ENCODE measurements around the gene BMPR2. TPM values are rescaled to one million over a fixed set of nuclear protein-coding genes. Genes with fewer than 3 reads are reported as not detected.
"Not testable (repeated sequence)": the region's sequence is repeated elsewhere in the genome, so short reads cannot be mapped to it uniquely, and the experiment has no call there.

BMPR2 gene
- polyA plus RNA-seq, 1 donor = 30.9 TPM

GRCh38 chr2:202454536-202454935 lies 78.4 kb downstream of the BMPR2 start:
- no peak for DNase-seq

- DNase-seq = no peak
Observed at GRCh38 chr2:202455114-202455513, 79.0 kb downstream of the BMPR2 start.

GRCh38 chr2:202460119-202460518 lies 84.0 kb downstream of the BMPR2 start:
- no peak for DNase-seq

- no peak for DNase-seq
Observed at GRCh38 chr2:202479090-202479489, 103.0 kb downstream of the BMPR2 start.

GRCh38 chr2:202479610-202480009 lies 103.5 kb downstream of the BMPR2 start:
- no peak for DNase-seq

- no peak for DNase-seq
Observed at GRCh38 chr2:202486351-202486750, 110.2 kb downstream of the BMPR2 start.

GRCh38 chr2:202488671-202489070 lies 112.5 kb downstream of the BMPR2 start:
- DNase-seq = no peak

GRCh38 chr2:202490479-202490878 lies 114.4 kb downstream of the BMPR2 start:
- no peak for DNase-seq

GRCh38 chr2:202491514-202491913 lies 115.4 kb downstream of the BMPR2 start:
- no peak for DNase-seq

GRCh38 chr2:202494300-202495229 lies 118.4 kb downstream of the BMPR2 start:
- peak; percentile 22 for DNase-seq

GRCh38 chr2:202495230-202495604 lies 119.1 kb downstream of the BMPR2 start:
- no peak for DNase-seq

GRCh38 chr2:202496835-202497472 lies 120.8 kb downstream of the BMPR2 start:
- DNase-seq = not testable (repeated sequence)

- not testable (repeated sequence) for DNase-seq
Observed at GRCh38 chr2:202497473-202497866, 121.3 kb downstream of the BMPR2 start.

GRCh38 chr2:202499841-202500240 lies 123.7 kb downstream of the BMPR2 start:
- DNase-seq = not testable (repeated sequence)

- DNase-seq = not testable (repeated sequence)
Observed at GRCh38 chr2:202503276-202503675, 127.1 kb downstream of the BMPR2 start.

- DNase-seq = no peak
Observed at GRCh38 chr2:202508686-202509085, 132.6 kb downstream of the BMPR2 start.

- no peak for DNase-seq
Observed at GRCh38 chr2:202510911-202511310, 134.8 kb downstream of the BMPR2 start.

GRCh38 chr2:202512176-202512575 lies 136.0 kb downstream of the BMPR2 start:
- DNase-seq = no peak

GRCh38 chr2:202514732-202515131 lies 138.6 kb downstream of the BMPR2 start:
- no peak for DNase-seq

GRCh38 chr2:202519453-202519852 lies 143.3 kb downstream of the BMPR2 start:
- no peak for DNase-seq

GRCh38 chr2:202521470-202521869 lies 145.3 kb downstream of the BMPR2 start:
- no peak for DNase-seq

GRCh38 chr2:202529389-202529788 lies 153.3 kb downstream of the BMPR2 start:
- no peak for DNase-seq

GRCh38 chr2:202530038-202530437 lies 153.9 kb downstream of the BMPR2 start:
- DNase-seq = no peak

- not testable (repeated sequence) for DNase-seq
Observed at GRCh38 chr2:202535290-202535689, 159.2 kb downstream of the BMPR2 start.

All from hindlimb muscle (tissue), 1 donor.